Caco-2 (cell line): ENCODE measurements around the gene RUBCN. TPM values are rescaled to one million over a fixed set of nuclear protein-coding genes. Genes with fewer than 3 reads are reported as not detected.

Experiments used
- Bru-seq: library from RNA; stranded (reverse); fragments of 400-500 nt; gene quantifications from one replicate; lab custom pipeline; 2021; lab: Mats Ljungman, UMichigan
- BruChase-seq, 2 experiments: library from RNA; stranded (reverse); fragments of 400-500 nt; gene quantifications; one replicate each; lab custom pipeline; 2021; lab: Mats Ljungman, UMichigan
- BruUV-seq: library from RNA; stranded (reverse); fragments of 400-500 nt; replicated peaks from 2 replicates; lab custom pipeline; 2021; lab: Mats Ljungman, UMichigan
- CTCF ChIA-PET: fragments of 300-600 bp; sonication (Branson Sonifier 250); formaldehyde crosslinking; loops from one replicate; lab custom pipeline; 2022; ENCODE audit warnings: antibody characterized with exemption; lab: Charles Lee
- POLR2A ChIA-PET: fragments of 300-600 bp; sonication (Branson Sonifier 250); formaldehyde crosslinking; loops from one replicate; lab custom pipeline; 2022; ENCODE audit warnings: antibody characterized with exemption; lab: Charles Lee
- DNase-seq, 2 experiments: peaks; one replicate each; pipeline versions ENCODE4 v3.0.0 to v3.0.0-alpha.2; 2020 to 2022
- H3K27me3 ChIP-seq: replicated peaks from 2 replicates; pipeline ENCODE4 v1.6.0; 2011; ENCODE audit warnings: low read length; ENCODE audit not compliant: control insufficient read depth, insufficient read depth
- H3K36me3 ChIP-seq: 2 replicates; pipeline ENCODE4 v1.5.1; 2011; ENCODE audit warnings: low read length; ENCODE audit not compliant: control insufficient read depth, insufficient read depth
- H3K4me1 ChIP-seq: fragments of 250-450 bp; sonication (Bioruptor Pico); 2 replicates; pipeline ENCODE4 v1.5.1; 2020; ENCODE audit warnings: mild to moderate bottlenecking
- H3K4me3 ChIP-seq: 2 replicates; pipeline ENCODE4 v1.5.1; 2011; ENCODE audit warnings: low read depth, mild to moderate bottlenecking, control low read depth, low read length
- H3K9me3 ChIP-seq: fragments of 250-450 bp; sonication (Bioruptor Pico); 2 replicates; pipeline ENCODE4 v1.5.1; 2020; ENCODE audit warnings: mild to moderate bottlenecking, moderate library complexity
- H3K27ac Mint-ChIP-seq: one replicate; pipeline ENCODE4 v1.8.0; 2022; ENCODE audit warnings: mixed read lengths; ENCODE audit not compliant: unreplicated experiment
- H3K27me3 Mint-ChIP-seq: one replicate; pipeline ENCODE4 v1.8.0; 2022; ENCODE audit warnings: mixed read lengths; ENCODE audit not compliant: insufficient read depth, unreplicated experiment
- H3K36me3 Mint-ChIP-seq: one replicate; pipeline ENCODE4 v1.8.0; 2022; ENCODE audit warnings: mild to moderate bottlenecking, mixed read lengths; ENCODE audit not compliant: insufficient read depth, unreplicated experiment
- H3K4me1 Mint-ChIP-seq: one replicate; pipeline ENCODE4 v1.8.0; 2022; ENCODE audit warnings: low read depth, mixed read lengths; ENCODE audit not compliant: unreplicated experiment
- H3K4me3 Mint-ChIP-seq: one replicate; pipeline ENCODE4 v1.8.0; 2022; ENCODE audit warnings: mild to moderate bottlenecking, moderate library complexity, mixed read lengths; ENCODE audit not compliant: unreplicated experiment
- H3K9me3 Mint-ChIP-seq: one replicate; pipeline ENCODE4 v1.8.0; 2022; ENCODE audit warnings: mixed read lengths; ENCODE audit not compliant: unreplicated experiment
- CTCF ChIP-seq, 2 experiments: fragments of 200-600 bp in 1 of 2; IDR thresholded peaks; 1 replicate in 1 of 2; 2 replicates in 1 of 2; pipeline versions ENCODE4 v1.5.1 to v1.8.0; 2011 to 2022; ENCODE audit warnings: antibody characterized with exemption in 1 of 2, control low read depth in 1 of 2, inconsistent platforms in 1 of 2, low read depth in 1 of 2, low read length in 1 of 2, mild to moderate bottlenecking in 1 of 2, moderate library complexity in 1 of 2; ENCODE audit not compliant: insufficient read depth in 1 of 2, severe bottlenecking in 1 of 2, unreplicated experiment in 1 of 2
- intact Hi-C: fragments of 100-400 bp; cut with micrococcal nuclease; formaldehyde crosslinking; loops from one replicate; pipeline ENCODE4 v1.10.0; 2022; ENCODE audit not compliant: unreplicated experiment
- long read RNA-seq: library from polyadenylated mRNA; stranded (forward); transcript quantifications from one replicate; pipeline ENCODE4 v2.0.0, GENCODE V29; 2022
- total RNA-seq: library from RNA; stranded (reverse); gene quantifications from 2 replicates; pipeline ENCODE4 v1.2.3, GENCODE V29; 2022

RUBCN gene
- total RNA-seq, result 10.6 and 14.5 TPM in 2 replicates
- percentile 52 among the genes with signal in this experiment for Bru-seq, nascent RNA
- BruChase-seq, experiment 1, labeled RNA remaining after a 2-hour chase, result percentile 61 among the genes with signal in this experiment
- BruChase-seq, experiment 2, labeled RNA remaining after a 6-hour chase, result percentile 61 among the genes with signal in this experiment
- long read RNA-seq, partial matches to known transcripts, result 1 of 6 reads
- long read RNA-seq, other reads (novel, unspliced or antisense), result 5 of 6 reads

GRCh38 chr3:197736491-197737318, at the start of gene RUBCN:
Gene RUBCN, minus strand, starts transcription at chr3:197736904. Its CDS starts 185 bp downstream, at chr3:197736719.
- BruUV-seq, result no TSS peak
- CTCF ChIA-PET, result interaction anchor here (0.6 to 1.1 kb wide), 4 partner anchors 12 to 1839 kb away, joined by 3 to 4 read pairs (median 4); partner anchors contain the start of gene FYTTD1
- no peaks in the 10 kb centered on the region for H3K36me3 ChIP-seq
- Mint-ChIP-seq H3K9me3 (no peaks in the 10 kb centered on the region), H3K27ac (peak within 1 kb of the TSS; percentile 49), H3K4me3 (peak within 1 kb of the TSS; percentile 79), H3K4me1 (peaks cover 6% of the 10 kb centered on the region), H3K27me3 (no peaks in the 10 kb centered on the region), H3K36me3 (no peaks in the 10 kb centered on the region)
- no peaks in the 10 kb centered on the region for H3K27me3 ChIP-seq
- no peaks in the 10 kb centered on the region; the same call in 1 of the 2 replicates for H3K4me1 ChIP-seq
- intact Hi-C loops, result loop anchor here (1.0 kb wide), 1 partner anchor 24 kb away; no protein-coding TSS in a partner anchor
- H3K9me3 ChIP-seq, result no peaks in the 10 kb centered on the region
- POLR2A ChIA-PET, result interaction anchor here (1.4 kb wide), 1 partner anchor 12 kb away, joined by 9 read pairs; no protein-coding TSS in a partner anchor
- TF ChIP-seq CTCF (IDR thresholded peaks at IDR 0.05; ENCODE audit: insufficient read depth in 1 of 2, low read depth in 1 of 2, low read length in 1 of 2, severe bottlenecking in 1 of 2, unreplicated experiment in 1 of 2), result no peak
- H3K4me3 ChIP-seq, result peak within 1 kb of the TSS; percentile 94
- peak; percentile 95 to 96 for DNase-seq

- Mint-ChIP-seq H3K9me3 (no peaks in the 10 kb centered on the region), H3K36me3 (peaks cover 24% of the 10 kb centered on the region), H3K4me1 (peaks cover 7% of the 10 kb centered on the region), H3K27me3 (no peaks in the 10 kb centered on the region), H3K27ac (no peak overlapping the region), H3K4me3 (no peak overlapping the region)
- peaks cover 6% of the 10 kb centered on the region for H3K36me3 ChIP-seq
- ChIA-PET CTCF (no interaction called here), POLR2A (no interaction called here)
- BruUV-seq, result no TSS peak
- peaks cover 8% of the 10 kb centered on the region; the same call in 1 of the 2 replicates for H3K4me1 ChIP-seq
- TF ChIP-seq CTCF (IDR thresholded peaks at IDR 0.05; ENCODE audit: insufficient read depth in 1 of 2, low read depth in 1 of 2, low read length in 1 of 2, severe bottlenecking in 1 of 2, unreplicated experiment in 1 of 2), result no peak
- intact Hi-C loops, result no loop called here
- H3K27me3 ChIP-seq, result no peaks in the 10 kb centered on the region
- H3K4me3 ChIP-seq, result no peak overlapping the region
- no peaks in the 10 kb centered on the region for H3K9me3 ChIP-seq
- DNase-seq, result no peak
Observed at GRCh38 chr3:197784019-197784585, 47.4 kb upstream of the RUBCN start.

DNA sequence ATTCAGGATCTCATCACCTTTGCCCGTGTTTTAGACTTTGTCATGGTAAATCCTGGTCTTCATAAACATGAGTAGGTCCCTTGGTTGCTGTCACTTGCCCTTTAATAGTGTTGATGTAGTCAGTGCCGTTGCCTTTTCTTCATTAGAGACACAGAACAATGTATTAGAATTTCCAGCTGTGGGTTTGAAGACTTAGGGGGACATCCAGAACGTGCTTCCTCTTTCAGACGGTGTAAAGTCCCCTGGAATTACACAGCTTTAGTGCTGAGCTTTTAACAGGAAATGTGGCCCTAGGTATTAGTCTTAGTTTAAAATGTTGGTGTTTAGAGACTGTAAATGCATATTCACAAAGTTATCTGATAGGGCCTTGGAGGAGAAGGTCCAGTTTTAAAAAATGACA, 45.5 kb upstream of the RUBCN start:
- H3K27me3 Mint-ChIP-seq, result no peaks in the 10 kb centered on the region
- H3K4me1 ChIP-seq, result peaks cover 1% of the 10 kb centered on the region; the same call in 1 of the 2 replicates
- no peak for DNase-seq
- no peaks in the 10 kb centered on the region for H3K9me3 ChIP-seq
- POLR2A ChIA-PET, result no interaction called here
- H3K4me3 ChIP-seq, result no peak overlapping the region
- H3K9me3 Mint-ChIP-seq, result no peaks in the 10 kb centered on the region
- peaks cover 33% of the 10 kb centered on the region for H3K36me3 Mint-ChIP-seq
- H3K36me3 ChIP-seq, result peaks cover 6% of the 10 kb centered on the region
- no peak overlapping the region for H3K4me3 Mint-ChIP-seq
- no peaks in the 10 kb centered on the region for H3K27me3 ChIP-seq
- no peak for TF ChIP-seq CTCF (IDR thresholded peaks at IDR 0.05; ENCODE audit: insufficient read depth in 1 of 2, low read depth in 1 of 2, low read length in 1 of 2, severe bottlenecking in 1 of 2, unreplicated experiment in 1 of 2)
- intact Hi-C loops, result no loop called here
- CTCF ChIA-PET, result no interaction called here
- BruUV-seq, result no TSS peak
- peaks cover under 1% of the 10 kb centered on the region for H3K4me1 Mint-ChIP-seq
- no peak overlapping the region for H3K27ac Mint-ChIP-seq
